DOHH2 (cell line): ENCODE data around the gene KIF6.

Source experiments
- EZH2phosphoT487 ChIP-seq: fragments of 200-600 bp; sonication (generic); IDR thresholded peaks from 2 replicates; pipeline ENCODE4 v1.6.1; 2017; ENCODE audit warnings: borderline replicate concordance, mild to moderate bottlenecking, antibody characterized with exemption, low read length, moderate library complexity, mixed read lengths
- TF ChIP-seq, protein P1 (sequence below): fragments of 200-600 bp; sonication (generic); IDR thresholded peaks from one replicate; pipeline ENCODE4 v1.5.1; 2014; ENCODE audit warnings: antibody characterized with exemption, mild to moderate bottlenecking, low read depth, low read length; ENCODE audit not compliant: poor library complexity, severe bottlenecking

DNA sequence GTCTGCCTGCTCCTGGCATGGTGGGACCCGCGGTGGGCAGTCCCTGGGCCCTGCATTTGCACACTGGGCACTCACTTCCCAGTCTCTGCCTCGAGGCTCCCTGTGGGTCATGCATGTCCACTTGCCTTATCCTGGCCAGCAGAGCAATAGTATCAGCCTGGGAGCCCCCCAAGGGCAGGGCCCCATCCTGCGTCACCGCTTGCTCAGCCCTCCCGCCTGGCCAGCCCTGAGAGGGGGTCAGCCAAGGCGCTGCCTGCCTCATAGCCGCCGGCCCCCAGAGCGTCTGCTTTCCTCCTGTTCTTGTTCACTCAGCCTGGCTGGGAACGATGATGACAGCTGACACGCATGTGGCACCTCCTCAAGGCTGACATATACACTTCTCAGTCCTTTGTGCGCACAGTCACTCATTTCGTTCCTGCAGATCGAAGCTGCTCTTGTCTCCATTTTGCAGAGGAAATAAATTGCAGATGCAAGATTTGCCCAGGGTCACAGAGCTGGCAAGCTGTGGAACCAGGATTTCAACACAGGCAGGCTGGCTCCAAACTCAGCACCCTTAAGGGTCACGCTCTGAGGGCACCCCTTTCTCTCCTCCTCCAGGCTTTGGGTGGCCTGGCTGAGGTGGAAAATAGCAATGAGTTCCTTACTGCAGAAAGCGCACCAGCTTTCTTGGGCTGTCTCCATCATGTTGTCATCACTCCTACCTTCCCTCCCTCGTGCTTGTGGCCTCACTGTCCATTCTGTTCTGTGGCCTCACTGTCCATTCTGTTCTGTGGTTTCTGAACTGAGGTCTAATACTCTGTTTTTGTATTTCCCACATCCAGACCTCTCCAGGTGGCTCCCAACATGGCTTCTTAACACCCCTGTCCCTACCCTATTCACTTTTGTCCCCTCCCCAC, 428.2 kb downstream of the KIF6 start:
- TF ChIP-seq, protein P1, sequence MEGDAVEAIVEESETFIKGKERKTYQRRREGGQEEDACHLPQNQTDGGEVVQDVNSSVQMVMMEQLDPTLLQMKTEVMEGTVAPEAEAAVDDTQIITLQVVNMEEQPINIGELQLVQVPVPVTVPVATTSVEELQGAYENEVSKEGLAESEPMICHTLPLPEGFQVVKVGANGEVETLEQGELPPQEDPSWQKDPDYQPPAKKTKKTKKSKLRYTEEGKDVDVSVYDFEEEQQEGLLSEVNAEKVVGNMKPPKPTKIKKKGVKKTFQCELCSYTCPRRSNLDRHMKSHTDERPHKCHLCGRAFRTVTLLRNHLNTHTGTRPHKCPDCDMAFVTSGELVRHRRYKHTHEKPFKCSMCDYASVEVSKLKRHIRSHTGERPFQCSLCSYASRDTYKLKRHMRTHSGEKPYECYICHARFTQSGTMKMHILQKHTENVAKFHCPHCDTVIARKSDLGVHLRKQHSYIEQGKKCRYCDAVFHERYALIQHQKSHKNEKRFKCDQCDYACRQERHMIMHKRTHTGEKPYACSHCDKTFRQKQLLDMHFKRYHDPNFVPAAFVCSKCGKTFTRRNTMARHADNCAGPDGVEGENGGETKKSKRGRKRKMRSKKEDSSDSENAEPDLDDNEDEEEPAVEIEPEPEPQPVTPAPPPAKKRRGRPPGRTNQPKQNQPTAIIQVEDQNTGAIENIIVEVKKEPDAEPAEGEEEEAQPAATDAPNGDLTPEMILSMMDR: no peak
- TF ChIP-seq EZH2phosphoT487: no peak
